T-helper 9 cell (primary cell): Measurements from ENCODE around the gene SH3BGRL2.

Experiments used
- DNase-seq: peaks from one replicate; pipeline ENCODE4 v3.0.0-alpha.2; 2020

Gene SH3BGRL2

GRCh38 chr6:79750806-79751205 is 119.7 kb downstream of the SH3BGRL2 start:
- DNase-seq = no peak
